SK-N-MC (cell line): ENCODE data around the gene PLXNB3.

Source experiments
- DNase-seq: peaks from one replicate; pipeline ENCODE4 v3.0.0-alpha.2; 2011; ENCODE audit warnings: low read depth, low spot score
- H3K27ac ChIP-seq: fragments of 200-600 bp; sonication (generic); 2 replicates; pipeline ENCODE4 v1.5.1; 2016; ENCODE audit warnings: mixed run types
- H3K36me3 ChIP-seq: fragments of 200-600 bp; sonication (generic); 2 replicates; pipeline ENCODE4 v1.6.1; 2017; ENCODE audit warnings: antibody characterized with exemption, low read length, mixed read lengths; ENCODE audit not compliant: insufficient read depth
- H3K4me3 ChIP-seq: fragments of 200-600 bp; sonication (generic); 2 replicates; pipeline ENCODE4 v1.5.1; 2016
- H3K9ac ChIP-seq: fragments of 200-600 bp; sonication (generic); 2 replicates; pipeline ENCODE4 v1.8.0; 2017; ENCODE audit warnings: mixed run types, mixed read lengths; ENCODE audit not compliant: insufficient read length
- H3K9me3 ChIP-seq: fragments of 200-600 bp; sonication (generic); 2 replicates; pipeline ENCODE4 v1.6.1; 2017; ENCODE audit warnings: low read depth, mild to moderate bottlenecking, antibody characterized with exemption, low read length, moderate library complexity, mixed read lengths
- EZH2 ChIP-seq: fragments of 200-600 bp; sonication (generic); IDR thresholded peaks from one replicate; pipeline ENCODE4 v1.6.1; 2017; ENCODE audit warnings: antibody characterized with exemption
- FOXP2 ChIP-seq: optimal IDR thresholded peaks from 2 replicates; pipeline ENCODE3; 2011; ENCODE audit warnings: mild to moderate bottlenecking, moderate library complexity; ENCODE audit not compliant: insufficient read depth; ENCODE audit errors: extremely low read length, control extremely low read depth
- POLR2AphosphoS5 ChIP-seq: IDR thresholded peaks from 2 replicates; pipeline ENCODE4 v1.6.1; 2012; ENCODE audit warnings: mild to moderate bottlenecking, low read depth, low read length, borderline replicate concordance

PLXNB3 gene

GRCh38 chrX:153818571-153819383 is 54.7 kb downstream of the PLXNB3 start:
- Histone ChIP-seq H3K27ac (peak overlapping the region; percentile 67), H3K9ac (peak overlapping the region; percentile 52), H3K4me3 (peak overlapping the region; percentile 70), H3K9me3 (no peaks in the 10 kb centered on the region), H3K36me3 (no peaks in the 10 kb centered on the region)
- no peak for DNase-seq
- no peak for TF ChIP-seq FOXP2
- peak; percentile 65; the same call in 1 of the 2 replicates for TF ChIP-seq POLR2AphosphoS5
- TF ChIP-seq EZH2 = no peak

- peak overlapping the region; percentile 67 for H3K27ac ChIP-seq
Measured at GRCh38 chrX:153819384-153820040, 55.5 kb downstream of the PLXNB3 start.

GRCh38 chrX:153820601-153821000 is 56.6 kb downstream of the PLXNB3 start:
- no peak overlapping the region for H3K27ac ChIP-seq
- no peak for DNase-seq
- TF ChIP-seq EZH2 = no peak
- no peak for TF ChIP-seq POLR2AphosphoS5
- no peak for TF ChIP-seq FOXP2

More at GRCh38 chrX:153819384-153820040, 55.5 kb downstream of the PLXNB3 start:
- Histone ChIP-seq H3K4me3 (peak overlapping the region; percentile 70), H3K9ac (peak overlapping the region; percentile 52), H3K36me3 (no peaks in the 10 kb centered on the region), H3K9me3 (no peaks in the 10 kb centered on the region)
- DNase-seq = no peak
- no peak for TF ChIP-seq EZH2
- TF ChIP-seq FOXP2 = no peak
- no peak; the same call in 1 of the 2 replicates for TF ChIP-seq POLR2AphosphoS5

GRCh38 chrX:153821066-153821465 is 57.0 kb downstream of the PLXNB3 start:
- no peak overlapping the region for H3K4me3 ChIP-seq
- TF ChIP-seq FOXP2 = no peak
- no peak for TF ChIP-seq POLR2AphosphoS5
- TF ChIP-seq EZH2 = no peak
- H3K9ac ChIP-seq = no peak overlapping the region
- H3K27ac ChIP-seq = no peak overlapping the region
- no peaks in the 10 kb centered on the region for H3K9me3 ChIP-seq
- H3K36me3 ChIP-seq = no peaks in the 10 kb centered on the region
- DNase-seq = no peak

More at GRCh38 chrX:153820601-153821000, 56.6 kb downstream of the PLXNB3 start:
- no peaks in the 10 kb centered on the region for H3K36me3 ChIP-seq
- no peak overlapping the region for H3K4me3 ChIP-seq
- no peak overlapping the region for H3K9ac ChIP-seq
- H3K9me3 ChIP-seq = no peaks in the 10 kb centered on the region

GRCh38 chrX:153824348-153824747 is 60.3 kb downstream of the PLXNB3 start:
- no peak overlapping the region for H3K4me3 ChIP-seq
- no peak overlapping the region for H3K9ac ChIP-seq
- no peaks in the 10 kb centered on the region for H3K9me3 ChIP-seq
- TF ChIP-seq EZH2 (no peak), POLR2AphosphoS5 (no peak), FOXP2 (no peak)
- no peak overlapping the region for H3K27ac ChIP-seq
- no peaks in the 10 kb centered on the region for H3K36me3 ChIP-seq
- no peak for DNase-seq

GRCh38 chrX:153825042-153825441 is 61.0 kb downstream of the PLXNB3 start:
- H3K9me3 ChIP-seq = no peaks in the 10 kb centered on the region
- no peak for TF ChIP-seq FOXP2
- TF ChIP-seq EZH2 = no peak
- no peak for TF ChIP-seq POLR2AphosphoS5
- no peak overlapping the region for H3K27ac ChIP-seq
- no peak for DNase-seq
- no peaks in the 10 kb centered on the region for H3K36me3 ChIP-seq
- no peak overlapping the region for H3K4me3 ChIP-seq
- H3K9ac ChIP-seq = no peak overlapping the region
